GM12801 (cell line): ENCODE measurements around the gene BICRA.

ENCODE experiments used
- TF ChIP-seq, protein P1 (sequence below): IDR thresholded peaks from one replicate; pipeline ENCODE4 v1.5.1; 2011; ENCODE audit warnings: control low read depth; ENCODE audit not compliant: insufficient read length; ENCODE audit errors: extremely low read depth

The BICRA gene

DNA sequence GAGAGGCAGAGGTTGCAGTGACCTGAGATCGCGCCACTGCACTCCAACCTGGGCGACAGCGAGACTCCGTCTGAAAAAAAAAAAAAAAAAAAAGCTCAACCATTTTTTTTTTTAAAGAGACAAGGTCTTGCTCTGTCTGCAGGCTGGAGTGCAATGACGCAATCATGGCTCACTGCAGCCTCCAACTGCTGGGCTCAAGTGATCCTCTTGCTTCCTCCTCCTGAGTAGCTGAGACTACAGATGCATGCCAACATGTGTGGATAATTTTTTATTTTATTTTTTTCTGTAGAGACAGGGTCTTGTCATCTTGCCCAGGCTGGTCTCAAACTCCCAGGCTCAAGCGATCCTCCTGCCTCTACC is 114.6 kb downstream of the BICRA start:
- TF ChIP-seq, protein P1, sequence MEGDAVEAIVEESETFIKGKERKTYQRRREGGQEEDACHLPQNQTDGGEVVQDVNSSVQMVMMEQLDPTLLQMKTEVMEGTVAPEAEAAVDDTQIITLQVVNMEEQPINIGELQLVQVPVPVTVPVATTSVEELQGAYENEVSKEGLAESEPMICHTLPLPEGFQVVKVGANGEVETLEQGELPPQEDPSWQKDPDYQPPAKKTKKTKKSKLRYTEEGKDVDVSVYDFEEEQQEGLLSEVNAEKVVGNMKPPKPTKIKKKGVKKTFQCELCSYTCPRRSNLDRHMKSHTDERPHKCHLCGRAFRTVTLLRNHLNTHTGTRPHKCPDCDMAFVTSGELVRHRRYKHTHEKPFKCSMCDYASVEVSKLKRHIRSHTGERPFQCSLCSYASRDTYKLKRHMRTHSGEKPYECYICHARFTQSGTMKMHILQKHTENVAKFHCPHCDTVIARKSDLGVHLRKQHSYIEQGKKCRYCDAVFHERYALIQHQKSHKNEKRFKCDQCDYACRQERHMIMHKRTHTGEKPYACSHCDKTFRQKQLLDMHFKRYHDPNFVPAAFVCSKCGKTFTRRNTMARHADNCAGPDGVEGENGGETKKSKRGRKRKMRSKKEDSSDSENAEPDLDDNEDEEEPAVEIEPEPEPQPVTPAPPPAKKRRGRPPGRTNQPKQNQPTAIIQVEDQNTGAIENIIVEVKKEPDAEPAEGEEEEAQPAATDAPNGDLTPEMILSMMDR: no peak

DNA sequence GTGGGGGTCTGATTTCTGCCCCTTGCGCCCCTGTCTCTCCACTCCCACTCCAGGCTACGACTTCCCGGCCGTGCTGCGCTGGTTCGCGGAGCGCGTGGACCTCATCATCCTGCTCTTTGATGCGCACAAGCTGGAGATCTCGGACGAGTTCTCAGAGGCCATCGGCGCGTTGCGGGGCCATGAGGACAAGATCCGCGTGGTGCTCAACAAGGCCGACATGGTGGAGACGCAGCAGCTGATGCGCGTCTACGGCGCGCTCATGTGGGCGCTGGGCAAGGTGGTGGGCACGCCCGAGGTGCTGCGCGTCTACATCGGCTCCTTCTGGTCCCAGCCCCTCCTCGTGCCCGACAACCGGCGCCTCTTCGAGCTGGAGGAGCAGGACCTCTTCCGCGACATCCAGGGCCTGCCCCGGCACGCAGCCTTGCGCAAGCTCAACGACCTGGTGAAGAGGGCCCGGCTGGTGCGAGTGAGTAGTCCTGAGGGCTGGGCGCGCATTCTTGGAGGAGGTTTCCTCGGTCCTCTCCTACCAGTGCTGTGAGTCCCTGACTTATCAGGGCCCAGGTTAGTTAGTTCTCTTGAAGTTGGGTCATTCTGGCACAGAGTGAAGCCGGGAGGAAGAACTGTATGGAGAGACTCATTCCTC is 116.9 kb downstream of the BICRA start:
- TF ChIP-seq, protein P1: no peak

DNA sequence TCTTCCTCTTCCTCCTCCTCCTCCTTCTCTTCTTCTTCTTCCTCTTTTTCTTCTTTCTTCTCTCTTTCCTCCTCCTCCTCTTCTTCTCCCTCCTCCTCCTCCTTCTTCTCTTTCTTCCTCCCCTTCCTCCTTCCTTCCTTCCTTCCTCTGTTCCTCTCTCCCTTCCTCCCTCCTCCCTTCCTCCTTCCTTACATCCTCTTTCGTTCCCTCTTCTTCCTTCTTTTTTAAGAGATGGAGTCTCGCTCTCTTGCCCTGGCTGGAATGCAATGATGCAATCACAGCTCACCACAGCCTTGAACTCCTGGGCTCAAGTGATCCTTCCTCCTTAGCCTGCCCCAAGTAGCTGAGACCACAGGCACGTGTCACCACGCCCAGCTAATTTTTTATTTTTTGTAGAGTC is 117.5 kb downstream of the BICRA start:
- TF ChIP-seq, protein P1: no peak

DNA sequence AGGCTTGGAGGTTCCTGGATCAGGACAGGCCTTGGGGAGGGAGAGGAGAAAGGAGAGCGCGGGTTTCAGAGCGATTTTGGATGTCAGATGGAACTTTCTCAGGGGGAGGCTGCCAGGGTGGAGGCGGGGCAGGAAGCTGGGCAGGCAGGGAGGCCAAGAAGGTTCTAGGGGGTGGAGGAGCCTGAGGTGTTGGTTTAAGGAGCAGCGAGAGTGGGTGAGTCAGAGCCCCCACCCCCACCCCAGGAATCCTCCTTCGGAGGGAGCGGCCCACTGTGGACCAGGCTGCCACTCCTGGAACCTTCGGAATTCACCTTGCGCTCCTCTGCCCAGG is 120.5 kb downstream of the BICRA start:
- TF ChIP-seq, protein P1: no peak

DNA sequence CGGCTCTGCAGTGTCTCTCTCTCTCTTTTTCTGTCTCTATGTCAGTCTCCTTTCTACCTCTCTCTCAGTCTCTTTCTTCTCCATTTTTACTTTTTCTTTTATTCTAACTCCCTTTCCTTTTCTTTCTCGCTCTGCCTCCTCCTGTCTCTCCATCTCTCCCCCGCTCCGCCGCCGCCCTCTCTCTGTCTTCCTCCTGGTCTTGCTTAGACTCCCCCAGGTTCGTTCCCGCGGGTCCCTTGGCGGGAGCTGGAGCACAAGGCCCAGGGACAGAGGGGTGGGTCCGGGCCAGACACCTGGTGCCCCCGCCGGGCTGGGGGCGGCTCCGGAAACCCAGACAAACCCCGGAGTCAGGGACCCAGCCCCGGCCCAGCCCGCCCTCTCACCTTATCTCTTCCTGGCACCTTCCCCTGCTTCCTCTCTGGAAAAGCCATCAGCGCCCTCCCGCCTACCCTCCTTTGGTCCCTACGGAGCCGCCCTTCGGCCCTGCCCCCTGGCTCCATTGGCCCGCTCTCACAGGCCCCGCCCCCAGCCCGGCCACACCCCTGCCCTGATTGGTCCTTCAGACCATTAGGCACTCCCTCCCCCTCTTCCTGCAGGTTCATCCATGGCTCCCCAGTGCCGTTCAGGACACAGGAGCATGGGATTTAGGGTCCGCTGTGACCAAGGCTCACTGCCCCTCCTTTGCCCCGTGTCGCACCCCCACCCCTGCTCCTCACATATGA is 121.0 kb downstream of the BICRA start:
- TF ChIP-seq, protein P1: no peak

DNA sequence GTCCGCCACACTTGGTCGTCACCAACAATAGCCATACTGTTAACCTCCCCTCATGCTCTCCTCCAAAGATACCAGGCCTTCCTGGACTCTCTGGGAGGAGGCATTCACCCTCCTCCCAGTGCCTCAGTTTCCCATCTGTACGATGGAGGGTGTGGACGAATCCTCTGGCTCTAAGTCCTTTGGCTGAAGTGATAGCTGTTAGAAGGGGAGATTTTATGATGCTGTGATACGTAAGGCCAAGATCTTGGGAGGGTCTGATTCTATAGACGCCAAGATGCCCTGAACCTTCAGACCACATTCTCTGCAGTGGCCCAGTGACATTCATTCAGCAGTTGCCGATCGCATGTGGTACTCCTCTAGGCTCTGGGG is 121.6 kb downstream of the BICRA start:
- TF ChIP-seq, protein P1: no peak

DNA sequence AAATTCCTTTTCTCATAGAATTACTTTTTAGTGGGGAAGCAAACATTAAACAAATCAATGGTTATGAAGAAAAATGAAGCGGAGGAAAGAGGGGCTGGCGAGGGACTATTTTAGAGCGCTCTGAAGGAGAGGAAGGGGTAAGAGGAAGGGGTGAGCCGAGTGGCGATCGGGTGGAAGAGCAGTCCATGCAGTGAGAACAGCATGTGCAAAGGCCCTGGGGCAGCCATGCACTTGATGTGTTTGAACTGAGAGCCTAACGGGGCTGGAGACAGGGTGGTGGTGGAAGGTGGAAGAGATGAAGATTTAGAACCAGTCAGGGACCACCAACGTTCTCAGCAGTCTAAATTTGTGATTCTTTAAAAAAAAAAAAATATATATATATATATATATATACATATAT is 122.0 kb downstream of the BICRA start:
- TF ChIP-seq, protein P1: no peak
